LNCAP (cell line): ENCODE data around the gene LRRC47.

Source experiments
- CTCF ChIP-seq: fragments of 450-650 bp; IDR thresholded peaks from 2 replicates; pipeline ENCODE4 v1.5.1; 2017; ENCODE audit warnings: mild to moderate bottlenecking

The LRRC47 gene

GRCh38 chr1:3771108-3772026 lies 24.9 kb downstream of the LRRC47 start:
- TF ChIP-seq CTCF, result no peak

GRCh38 chr1:3770047-3770765 lies 26.1 kb downstream of the LRRC47 start:
- TF ChIP-seq CTCF, result no peak

GRCh38 chr1:3768811-3769390 lies 27.4 kb downstream of the LRRC47 start:
- no peak for TF ChIP-seq CTCF

GRCh38 chr1:3767328-3767925 lies 28.9 kb downstream of the LRRC47 start:
- no peak for TF ChIP-seq CTCF

- TF ChIP-seq CTCF, result no peak
These were observed 32.8 kb downstream of the LRRC47 start for GRCh38 chr1:3763351-3764125.

GRCh38 chr1:3762873-3763228 lies 33.4 kb downstream of the LRRC47 start:
- TF ChIP-seq CTCF, result no peak
